HUES48 (cell line): Measurements from ENCODE around the gene WDR20.

Experiments
- H3K27ac ChIP-seq: one replicate; pipeline ENCODE4 v1.7.0; 2013; ENCODE audit warnings: low read depth, low read length, inconsistent platforms
- H3K27me3 ChIP-seq: 2 replicates; pipeline ENCODE4 v1.6.1; 2013; ENCODE audit warnings: mild to moderate bottlenecking, low read length; ENCODE audit not compliant: control insufficient read depth, insufficient read depth
- H3K36me3 ChIP-seq: 2 replicates; pipeline ENCODE4 v1.6.1; 2013; ENCODE audit warnings: low read length; ENCODE audit not compliant: control insufficient read depth, insufficient read depth
- H3K4me1 ChIP-seq: 2 replicates; pipeline ENCODE4 v1.6.1; 2013; ENCODE audit warnings: mild to moderate bottlenecking, low read length; ENCODE audit not compliant: control insufficient read depth, insufficient read depth
- H3K4me3 ChIP-seq: 2 replicates; pipeline ENCODE4 v1.5.1; 2013; ENCODE audit warnings: mild to moderate bottlenecking, low read depth, low read length
- H3K9ac ChIP-seq: 2 replicates; pipeline ENCODE4 v1.6.1; 2013; ENCODE audit warnings: mild to moderate bottlenecking, low read depth, low read length, moderate library complexity
- H3K9me3 ChIP-seq: 2 replicates; pipeline ENCODE4 v1.6.1; 2013; ENCODE audit warnings: low read length; ENCODE audit not compliant: control insufficient read depth, insufficient read depth

WDR20 gene

DNA sequence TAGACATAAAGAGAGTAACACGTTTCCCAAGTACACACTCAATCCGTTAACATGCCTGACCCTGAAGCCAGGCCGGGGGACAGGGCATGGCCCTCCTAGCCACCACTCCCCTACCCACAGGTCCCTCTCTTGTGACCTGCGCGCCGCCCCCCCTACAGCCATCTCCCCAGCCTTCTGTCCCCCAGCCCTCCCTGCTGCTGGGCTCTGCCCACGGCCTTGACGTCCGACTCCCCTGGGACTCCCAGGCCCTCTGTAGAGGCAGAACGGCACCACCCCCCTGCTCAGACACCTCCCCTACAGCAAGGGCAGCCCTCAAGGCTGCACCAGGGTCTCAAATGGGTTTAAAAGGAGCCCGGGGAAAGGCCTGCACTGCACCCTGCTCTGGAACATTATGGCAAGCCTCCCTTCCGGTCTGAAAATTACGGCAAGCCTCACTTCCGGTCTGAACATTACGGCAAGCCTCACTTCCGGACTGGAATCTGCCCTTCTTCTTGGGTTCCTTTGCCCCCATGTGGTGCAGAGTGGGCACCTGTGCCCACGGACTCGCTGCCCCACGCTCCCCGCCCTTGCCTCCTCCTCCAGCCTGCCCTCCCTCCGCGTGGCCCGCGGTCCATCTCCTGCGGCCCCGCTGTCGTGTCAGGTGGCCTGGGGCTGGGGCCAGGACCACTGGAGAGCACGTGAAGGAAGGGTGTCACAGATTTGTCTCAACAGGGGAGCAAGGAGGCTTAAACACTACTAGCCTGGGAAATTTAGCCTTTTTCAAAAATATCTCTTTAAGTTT lies 87.7 kb downstream of the WDR20 start:
- H3K9ac ChIP-seq: no peak overlapping the region
- no peak overlapping the region for H3K4me3 ChIP-seq
- no peak overlapping the region for H3K27ac ChIP-seq
- H3K27me3 ChIP-seq: no peaks in the 10 kb centered on the region
- H3K9me3 ChIP-seq: no peaks in the 10 kb centered on the region
- peaks cover 3% of the 10 kb centered on the region; the same call in 1 of the 2 replicates for H3K36me3 ChIP-seq
- H3K4me1 ChIP-seq: no peaks in the 10 kb centered on the region

- no peak overlapping the region for H3K27ac ChIP-seq
- H3K9ac ChIP-seq: no peak overlapping the region; the same call in 1 of the 2 replicates
- H3K9me3 ChIP-seq: no peaks in the 10 kb centered on the region
Observed at GRCh38 chr14:102229071-102229738, 89.5 kb downstream of the WDR20 start.

DNA sequence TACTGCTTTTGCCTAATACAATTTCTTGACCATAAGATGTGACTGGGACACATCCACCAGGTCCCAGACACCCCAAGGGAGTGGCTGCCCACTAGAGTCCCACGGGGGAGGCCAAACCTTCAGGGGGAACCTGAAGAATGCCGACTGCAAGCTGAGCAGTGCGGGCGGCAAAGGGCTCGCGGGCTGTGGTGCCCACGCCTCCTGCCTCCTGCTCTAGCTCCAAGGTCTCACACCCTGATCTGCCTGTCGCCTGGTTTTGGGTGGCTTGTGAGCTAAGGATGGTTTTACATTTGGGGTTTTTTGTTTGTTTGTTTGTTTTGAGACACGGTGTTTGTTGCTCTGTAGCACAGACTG lies 90.0 kb downstream of the WDR20 start:
- Histone ChIP-seq H3K4me3 (no peak overlapping the region), H3K27me3 (no peaks in the 10 kb centered on the region), H3K27ac (no peak overlapping the region), H3K9ac (no peak overlapping the region), H3K4me1 (no peaks in the 10 kb centered on the region), H3K9me3 (no peaks in the 10 kb centered on the region), H3K36me3 (no peaks in the 10 kb centered on the region)

More at GRCh38 chr14:102229071-102229738, 89.5 kb downstream of the WDR20 start:
- Histone ChIP-seq H3K27me3 (no peaks in the 10 kb centered on the region), H3K4me3 (no peak overlapping the region), H3K4me1 (no peaks in the 10 kb centered on the region), H3K36me3 (no peaks in the 10 kb centered on the region)

- Histone ChIP-seq H3K4me3 (no peak overlapping the region), H3K36me3 (no peaks in the 10 kb centered on the region), H3K9ac (no peak overlapping the region), H3K4me1 (0 out of 2 replicates have a peak, but pooled peaks cover 3% of the 10 kb centered on the region), H3K27ac (no peak overlapping the region), H3K9me3 (no peaks in the 10 kb centered on the region), H3K27me3 (no peaks in the 10 kb centered on the region)
Observed at GRCh38 chr14:102230481-102231210, 90.9 kb downstream of the WDR20 start.

DNA sequence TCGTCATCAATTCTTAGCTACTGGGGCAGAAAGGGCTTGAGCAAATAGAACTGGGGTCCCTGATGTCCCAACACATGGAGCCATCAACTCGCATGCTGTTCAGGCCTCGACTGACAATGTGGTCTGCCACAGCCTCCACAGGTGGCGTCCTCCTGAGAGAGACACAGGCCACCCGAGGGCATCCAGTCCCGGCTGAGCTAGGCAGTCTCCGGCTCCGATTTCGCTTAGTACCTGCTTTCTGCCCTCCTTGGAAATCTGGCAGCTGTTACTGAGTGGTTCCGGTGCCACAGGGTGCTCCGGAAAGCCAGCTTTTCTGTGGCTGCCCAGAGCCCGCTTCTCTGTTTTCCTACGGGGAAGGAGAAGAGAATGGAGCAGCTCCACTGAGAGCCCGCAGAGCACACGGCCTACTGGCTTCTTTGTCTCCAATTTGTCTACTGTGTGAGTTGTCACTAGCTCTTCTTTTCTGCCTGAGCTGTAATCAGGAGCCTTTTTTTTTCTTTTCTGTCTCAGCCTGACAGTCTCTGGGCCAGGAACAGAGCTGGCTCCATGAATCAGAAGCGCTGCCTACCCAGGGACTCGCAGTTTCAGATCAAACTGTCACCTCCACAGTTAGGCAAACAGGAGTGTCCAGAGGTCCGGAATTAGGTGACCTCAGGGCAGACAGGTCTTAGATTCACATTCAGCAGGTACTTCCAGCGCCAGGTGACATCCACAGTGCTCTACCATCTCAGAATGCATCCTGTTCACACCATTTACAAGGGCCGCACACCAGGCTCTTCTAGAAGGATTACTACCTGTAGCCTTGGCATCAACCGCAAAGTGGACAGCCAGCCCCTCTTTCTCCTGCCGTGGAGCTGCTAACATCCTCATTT lies 92.0 kb downstream of the WDR20 start:
- H3K9ac ChIP-seq: no peak overlapping the region
- no peak overlapping the region for H3K4me3 ChIP-seq
- H3K27ac ChIP-seq: no peak overlapping the region
- no peaks in the 10 kb centered on the region for H3K36me3 ChIP-seq
- H3K27me3 ChIP-seq: no peaks in the 10 kb centered on the region
- no peaks in the 10 kb centered on the region for H3K9me3 ChIP-seq
- H3K4me1 ChIP-seq: peaks cover 9% of the 10 kb centered on the region; the same call in 1 of the 2 replicates

- H3K27ac ChIP-seq: no peak overlapping the region
- H3K9me3 ChIP-seq: no peaks in the 10 kb centered on the region
- H3K4me1 ChIP-seq: peaks cover 9% of the 10 kb centered on the region; the same call in 1 of the 2 replicates
- no peaks in the 10 kb centered on the region for H3K27me3 ChIP-seq
- no peak overlapping the region for H3K4me3 ChIP-seq
- no peak overlapping the region for H3K9ac ChIP-seq
- no peaks in the 10 kb centered on the region for H3K36me3 ChIP-seq
Observed at GRCh38 chr14:102232348-102232625, 92.6 kb downstream of the WDR20 start.

DNA sequence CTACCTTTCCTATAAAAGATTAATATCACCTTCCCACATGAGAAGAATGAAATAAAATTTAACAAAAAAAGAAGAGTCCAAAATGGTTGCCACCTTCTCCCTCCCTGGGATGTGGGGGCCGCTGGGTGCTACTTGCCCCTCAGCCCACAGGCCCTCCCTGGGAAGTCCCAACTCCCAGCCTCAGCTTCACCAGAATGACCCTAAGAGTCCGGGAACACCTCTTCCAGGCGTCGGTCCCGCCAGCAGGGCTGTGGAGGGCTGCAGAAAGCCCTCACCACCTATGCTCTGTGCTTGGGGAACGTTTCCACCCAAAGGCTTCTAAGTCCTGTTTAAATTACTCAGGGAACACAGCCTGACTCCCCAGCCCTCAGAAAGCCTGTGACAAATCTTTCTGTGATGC lies 93.4 kb downstream of the WDR20 start:
- no peak overlapping the region for H3K27ac ChIP-seq
- peaks cover 9% of the 10 kb centered on the region; the same call in 1 of the 2 replicates for H3K4me1 ChIP-seq
- H3K4me3 ChIP-seq: no peak overlapping the region
- no peaks in the 10 kb centered on the region for H3K9me3 ChIP-seq
- H3K36me3 ChIP-seq: no peaks in the 10 kb centered on the region
- H3K27me3 ChIP-seq: no peaks in the 10 kb centered on the region
- no peak overlapping the region for H3K9ac ChIP-seq

- Histone ChIP-seq H3K36me3 (no peaks in the 10 kb centered on the region), H3K9me3 (no peaks in the 10 kb centered on the region), H3K27me3 (no peaks in the 10 kb centered on the region), H3K4me3 (no peak overlapping the region), H3K9ac (no peak overlapping the region), H3K4me1 (peaks cover 9% of the 10 kb centered on the region; the same call in 1 of the 2 replicates), H3K27ac (no peak overlapping the region)
Observed at GRCh38 chr14:102234331-102235264, 94.9 kb downstream of the WDR20 start.

DNA sequence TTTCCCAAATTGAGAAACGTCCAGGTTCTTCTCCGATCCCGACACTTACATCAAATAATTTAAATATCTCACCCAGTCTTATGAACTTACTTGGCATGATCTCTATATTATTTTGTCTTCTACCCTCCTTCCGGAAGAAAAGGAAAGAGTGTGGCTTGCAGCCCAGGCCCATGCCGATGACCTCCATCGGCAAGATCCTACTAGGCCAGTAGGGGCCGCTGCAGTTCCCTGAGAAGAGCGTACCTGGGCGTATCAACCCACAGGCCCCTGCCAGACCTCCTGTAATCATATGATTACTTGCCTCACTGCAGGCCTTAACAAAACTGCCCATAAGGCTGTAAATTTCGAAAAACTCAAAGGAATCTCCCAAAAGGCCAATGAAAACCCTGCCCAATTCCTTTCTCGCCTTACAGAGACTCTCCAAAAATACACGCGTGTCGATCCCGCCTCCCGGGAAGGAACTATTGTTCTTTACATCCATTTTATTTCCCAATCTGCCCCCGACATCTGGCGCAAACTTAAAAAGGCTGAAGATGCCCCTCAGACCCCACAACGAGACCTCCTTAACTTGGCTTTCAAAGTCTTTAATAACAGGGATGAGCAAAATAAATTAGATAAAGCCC lies 95.7 kb downstream of the WDR20 start:
- H3K9ac ChIP-seq: no peak overlapping the region
- no peaks in the 10 kb centered on the region for H3K27me3 ChIP-seq
- H3K9me3 ChIP-seq: no peaks in the 10 kb centered on the region
- H3K27ac ChIP-seq: no peak overlapping the region
- H3K4me1 ChIP-seq: peaks cover 9% of the 10 kb centered on the region; the same call in 1 of the 2 replicates
- no peak overlapping the region for H3K4me3 ChIP-seq
- H3K36me3 ChIP-seq: no peaks in the 10 kb centered on the region
